ES-I3 (cell line): Measurements from ENCODE around the gene TBX1.

ENCODE experiments used
- H3K36me3 ChIP-seq: 2 replicates; pipeline ENCODE4 v1.6.1; 2013; ENCODE audit warnings: mild to moderate bottlenecking, low read length, control low read depth, moderate library complexity; ENCODE audit not compliant: insufficient read depth
- H3K4me1 ChIP-seq: 2 replicates; pipeline ENCODE4 v1.6.1; 2013; ENCODE audit warnings: mild to moderate bottlenecking, control low read depth, low read length; ENCODE audit not compliant: insufficient read depth
- H3K9ac ChIP-seq: 2 replicates; pipeline ENCODE4 v1.6.1; 2013; ENCODE audit warnings: low read depth, mild to moderate bottlenecking, low read length, moderate library complexity
- H3K9me3 ChIP-seq: 2 replicates; pipeline ENCODE4 v1.6.1; 2013; ENCODE audit warnings: mild to moderate bottlenecking, low read length, moderate library complexity; ENCODE audit not compliant: control insufficient read depth, insufficient read depth

The TBX1 gene

DNA sequence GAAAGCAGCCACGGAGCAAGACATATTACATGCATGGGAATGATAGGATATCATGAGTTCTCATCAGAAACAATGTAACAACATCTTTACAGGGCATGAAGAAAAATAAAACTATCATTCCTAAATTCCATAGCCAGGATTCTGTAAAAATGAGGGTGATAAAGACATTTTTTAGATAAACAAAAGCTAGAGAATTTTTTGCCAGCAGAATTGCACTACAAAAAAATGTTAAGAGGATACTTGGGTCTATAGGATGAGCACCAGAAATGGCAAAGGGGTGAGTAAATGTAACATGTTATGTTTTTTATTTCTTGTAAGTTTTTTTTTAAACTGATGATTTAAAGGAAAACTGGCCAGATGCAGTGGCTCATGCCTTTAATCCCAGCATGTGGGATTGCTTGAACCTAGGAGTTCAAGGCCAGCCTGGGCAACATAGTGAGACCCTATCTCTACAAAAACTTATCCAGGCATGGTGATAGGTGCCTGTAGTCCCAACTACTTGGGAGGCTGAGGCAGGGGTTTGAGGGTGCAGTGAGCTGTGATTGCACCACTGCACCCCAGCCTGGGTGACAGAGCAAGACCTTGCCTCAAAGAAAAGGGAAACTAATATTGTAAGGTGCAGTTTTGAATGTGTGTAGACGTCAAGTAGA is 33.2 kb downstream of the TBX1 start:
- Histone ChIP-seq H3K36me3 (no peaks in the 10 kb centered on the region), H3K9ac (no peak overlapping the region), H3K4me1 (peaks cover 10% of the 10 kb centered on the region; the same call in 1 of the 2 replicates), H3K9me3 (no peaks in the 10 kb centered on the region)

DNA sequence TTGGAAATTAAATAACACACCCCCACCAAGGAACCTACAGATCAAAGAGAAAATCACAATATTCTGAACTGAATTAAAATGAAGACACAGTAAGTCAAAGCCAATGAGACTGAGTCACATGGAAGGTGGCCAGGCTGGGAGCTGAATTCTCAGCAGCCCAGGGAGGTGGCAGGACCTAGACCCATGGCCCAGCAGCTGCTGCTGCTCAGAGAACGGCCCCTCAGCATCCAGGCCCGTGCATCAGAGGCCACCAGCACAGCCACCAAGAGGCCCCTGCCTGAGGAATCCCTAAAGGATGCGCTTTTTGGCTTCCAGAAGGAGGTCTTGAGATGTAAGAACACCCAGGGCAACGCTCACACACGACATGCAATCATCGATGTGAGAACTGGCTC is 35.0 kb downstream of the TBX1 start:
- H3K9me3 ChIP-seq, result no peaks in the 10 kb centered on the region
- no peaks in the 10 kb centered on the region for H3K36me3 ChIP-seq
- no peak overlapping the region for H3K9ac ChIP-seq
- peaks cover 10% of the 10 kb centered on the region; the same call in 1 of the 2 replicates for H3K4me1 ChIP-seq

DNA sequence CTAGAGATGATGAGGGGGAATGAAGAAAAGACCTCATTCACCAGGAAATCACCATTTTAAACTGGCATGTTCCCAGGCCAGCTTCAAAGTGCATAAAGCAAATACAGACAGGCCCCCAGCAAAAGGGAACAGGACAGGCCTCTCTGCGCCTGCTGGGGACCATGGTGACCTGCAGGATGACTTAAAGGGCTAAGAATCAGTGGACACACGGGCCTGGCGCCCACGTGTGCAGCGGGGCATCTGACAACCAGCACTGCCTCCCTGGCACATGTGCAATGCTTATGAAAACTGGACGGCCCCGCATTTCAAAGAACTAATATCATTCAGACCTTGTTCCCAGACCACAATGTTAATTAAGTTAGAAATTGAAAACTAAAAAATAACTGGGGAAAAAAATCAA is 35.6 kb downstream of the TBX1 start:
- H3K4me1 ChIP-seq, result peaks cover 10% of the 10 kb centered on the region; the same call in 1 of the 2 replicates
- H3K9ac ChIP-seq, result no peak overlapping the region
- H3K9me3 ChIP-seq, result no peaks in the 10 kb centered on the region
- H3K36me3 ChIP-seq, result no peaks in the 10 kb centered on the region

DNA sequence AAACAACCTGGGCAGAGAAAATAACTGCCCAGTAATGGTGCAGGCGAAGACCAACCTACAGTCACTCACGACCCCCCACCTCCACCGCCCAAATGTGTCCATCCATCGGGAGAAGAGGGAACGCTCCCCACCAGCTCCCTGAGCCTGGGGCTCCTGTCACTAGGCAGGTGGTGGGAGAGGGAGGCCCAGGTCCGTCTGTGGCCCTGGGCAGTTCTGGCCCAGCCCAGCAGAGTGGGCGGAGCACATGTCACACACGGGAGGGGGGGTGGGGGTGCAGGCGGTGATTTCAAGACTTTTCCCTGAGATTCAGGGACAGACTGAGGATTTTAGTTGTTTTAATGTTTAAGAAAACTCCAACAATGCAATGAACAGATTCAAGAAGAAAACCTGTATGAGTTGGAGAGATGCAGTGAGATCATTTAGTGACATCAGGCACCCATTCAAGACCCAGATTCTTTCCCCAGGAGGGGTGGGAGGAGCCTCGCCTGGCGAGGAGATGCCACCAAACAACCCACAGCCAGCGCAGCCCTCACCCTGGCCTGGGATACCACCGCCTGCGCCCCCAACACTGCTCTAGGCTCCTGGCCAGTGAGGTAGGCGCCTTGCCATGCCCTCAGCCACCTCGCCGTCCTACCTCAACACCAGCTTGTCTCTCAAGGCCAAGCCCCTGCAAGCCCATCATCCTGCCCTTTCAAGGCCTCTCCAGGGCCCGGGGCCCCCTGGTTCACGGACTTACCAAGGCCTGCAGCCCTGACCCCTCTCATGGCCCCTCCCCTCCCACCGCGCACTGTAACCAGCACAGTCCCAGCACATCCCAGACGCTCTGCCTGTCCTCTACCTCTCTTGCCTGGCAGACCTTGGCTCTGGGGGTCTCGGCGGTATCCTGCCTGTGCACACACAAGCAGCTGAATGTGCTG is 36.8 kb downstream of the TBX1 start:
- Histone ChIP-seq H3K9me3 (no peaks in the 10 kb centered on the region), H3K4me1 (peaks cover 10% of the 10 kb centered on the region; the same call in 1 of the 2 replicates), H3K36me3 (no peaks in the 10 kb centered on the region), H3K9ac (no peak overlapping the region)

DNA sequence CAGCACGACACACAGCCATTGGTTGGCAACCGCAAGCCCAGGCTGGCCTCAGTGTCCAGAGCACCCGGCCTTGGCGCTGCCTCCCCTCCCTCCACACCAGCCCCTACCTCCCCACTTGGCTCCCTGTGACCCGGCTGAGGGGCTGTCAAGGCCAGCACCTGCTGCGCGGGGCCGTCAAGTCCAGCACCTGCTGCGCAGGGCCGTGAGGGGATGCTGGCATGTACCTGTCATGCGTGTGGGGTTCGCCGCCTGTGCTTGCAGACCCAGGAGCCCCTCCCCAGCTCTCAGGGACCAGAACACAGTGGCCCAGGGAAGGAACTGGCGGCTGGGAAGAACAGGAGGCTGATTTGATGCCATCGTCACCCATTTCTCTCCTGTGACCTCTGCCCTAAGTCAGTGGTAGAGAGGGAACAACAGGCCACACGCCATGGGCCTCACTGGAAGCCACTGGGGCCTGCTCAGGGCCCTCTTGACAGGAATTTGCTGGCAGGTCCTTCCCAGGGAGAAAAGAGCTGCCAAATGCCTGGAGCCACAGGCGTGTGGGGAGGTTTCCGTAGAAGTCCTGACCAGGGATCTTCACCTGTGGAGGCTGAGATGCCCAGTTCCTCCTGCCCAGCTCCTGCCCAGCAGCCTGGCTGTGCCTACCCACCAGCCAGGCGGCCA is 37.6 kb downstream of the TBX1 start:
- H3K9ac ChIP-seq, result no peak overlapping the region
- peaks cover 10% of the 10 kb centered on the region; the same call in 1 of the 2 replicates for H3K4me1 ChIP-seq
- no peaks in the 10 kb centered on the region for H3K9me3 ChIP-seq
- H3K36me3 ChIP-seq, result no peaks in the 10 kb centered on the region

DNA sequence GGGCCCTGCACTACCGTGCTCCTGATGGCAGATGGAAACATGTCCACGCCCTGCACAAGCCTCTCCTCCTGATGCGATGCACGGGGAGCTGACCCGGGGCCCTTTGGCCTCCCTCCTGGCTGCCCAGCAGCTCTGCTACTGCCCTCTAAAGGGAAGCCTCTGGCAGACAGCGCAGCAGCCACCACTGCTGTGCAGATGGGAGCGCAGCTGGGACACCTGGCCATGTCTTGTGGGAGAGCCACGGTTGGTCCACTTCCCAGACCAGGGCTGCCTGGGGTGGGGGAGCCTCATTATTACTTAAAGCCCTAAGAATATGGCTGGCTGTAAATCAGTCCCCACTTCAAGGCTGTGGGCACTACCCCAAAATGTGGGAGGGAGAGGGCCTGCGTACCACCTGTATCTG is 38.3 kb downstream of the TBX1 start:
- Histone ChIP-seq H3K36me3 (no peaks in the 10 kb centered on the region), H3K9me3 (no peaks in the 10 kb centered on the region), H3K9ac (no peak overlapping the region), H3K4me1 (peaks cover 10% of the 10 kb centered on the region; the same call in 1 of the 2 replicates)

DNA sequence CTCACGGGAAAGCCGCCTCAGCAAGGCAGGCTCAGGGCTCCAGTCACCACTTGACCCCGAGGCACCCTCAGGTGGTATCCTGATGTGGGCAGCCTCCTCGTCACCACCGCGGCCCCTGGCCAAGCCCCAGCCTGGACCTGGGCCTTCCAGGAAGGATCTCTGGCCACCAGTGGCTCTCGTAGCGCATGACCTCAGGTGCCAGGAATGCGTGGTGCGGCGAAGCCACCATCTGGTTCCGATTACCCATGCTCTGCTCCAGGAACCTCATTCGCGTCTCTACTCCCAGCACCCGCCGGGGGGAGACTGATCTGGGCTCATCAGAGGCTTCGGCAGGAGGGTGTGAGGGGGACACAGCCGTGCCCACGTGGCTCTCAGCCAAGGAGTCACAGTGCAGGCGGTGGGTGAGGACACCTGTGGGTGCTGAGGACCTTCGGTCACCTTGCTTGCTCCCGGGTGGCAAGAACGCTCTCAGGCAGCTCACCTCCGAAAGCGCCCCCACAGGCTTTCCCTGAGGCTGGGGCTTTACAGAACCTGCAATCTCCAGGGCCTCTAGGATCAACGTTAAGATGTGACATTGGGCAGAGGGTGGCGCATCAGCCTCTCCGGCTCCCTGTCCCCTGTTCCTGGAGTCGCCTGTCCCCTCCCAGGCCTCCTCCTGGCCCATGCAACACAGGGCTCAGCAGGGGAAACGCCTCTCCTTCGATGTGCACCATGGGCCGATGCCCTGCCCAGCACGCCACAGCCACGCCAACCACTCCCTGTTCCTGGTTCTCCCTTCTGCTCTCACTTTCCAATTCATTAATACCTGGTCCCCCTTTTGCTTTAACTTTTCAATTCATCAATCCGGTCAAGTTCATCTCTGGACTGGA is 39.0 kb downstream of the TBX1 start:
- Histone ChIP-seq H3K9me3 (no peaks in the 10 kb centered on the region), H3K9ac (no peak overlapping the region), H3K36me3 (no peaks in the 10 kb centered on the region), H3K4me1 (peaks cover 10% of the 10 kb centered on the region; the same call in 1 of the 2 replicates)

DNA sequence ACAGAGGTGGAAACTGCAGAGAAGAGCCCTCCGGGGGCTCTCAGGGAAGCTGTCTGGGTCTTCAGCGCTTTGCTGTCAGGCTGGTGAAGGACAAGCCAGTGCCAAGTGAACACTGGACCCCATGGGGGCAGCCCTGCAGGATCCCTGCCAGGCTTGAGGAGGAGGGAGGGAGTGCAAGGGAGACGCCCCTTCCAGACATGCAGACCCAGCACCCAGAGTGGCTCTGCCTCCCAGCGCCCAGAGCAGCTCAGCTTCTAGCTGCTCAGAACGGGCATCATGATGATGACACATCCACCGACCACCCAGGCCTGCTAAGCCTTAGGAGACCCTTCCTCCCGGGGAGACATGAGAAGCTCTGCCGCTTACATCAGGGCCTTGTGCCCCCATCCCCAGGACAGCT is 39.7 kb downstream of the TBX1 start:
- no peaks in the 10 kb centered on the region for H3K36me3 ChIP-seq
- no peak overlapping the region for H3K9ac ChIP-seq
- peaks cover 10% of the 10 kb centered on the region; the same call in 1 of the 2 replicates for H3K4me1 ChIP-seq
- no peaks in the 10 kb centered on the region for H3K9me3 ChIP-seq

DNA sequence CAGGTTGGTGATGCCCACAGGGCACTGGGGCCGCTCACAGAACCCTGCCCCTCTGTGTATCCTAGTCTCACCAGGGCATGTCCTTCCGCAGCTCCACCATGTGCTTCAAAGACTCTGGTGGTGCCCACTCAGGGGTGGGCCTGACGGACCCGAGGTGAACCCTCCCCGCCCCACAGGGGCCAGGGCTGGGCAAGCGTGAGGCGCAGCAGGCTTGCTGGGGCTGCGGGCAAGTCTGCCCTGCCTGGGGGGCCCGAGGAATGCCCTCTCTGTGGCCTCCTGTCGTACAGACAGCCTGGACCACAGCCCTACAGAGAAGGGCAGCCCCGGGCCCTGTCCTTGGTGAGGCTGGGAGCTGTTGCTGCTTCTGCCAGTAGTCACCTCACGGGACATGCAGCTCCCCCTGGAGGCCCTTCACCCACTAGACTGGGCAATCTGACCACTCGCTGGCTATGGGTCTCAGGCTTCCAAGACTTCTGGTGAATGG is 40.2 kb downstream of the TBX1 start:
- H3K9me3 ChIP-seq, result no peaks in the 10 kb centered on the region
- H3K4me1 ChIP-seq, result peaks cover 10% of the 10 kb centered on the region; the same call in 1 of the 2 replicates
- H3K36me3 ChIP-seq, result no peaks in the 10 kb centered on the region

DNA sequence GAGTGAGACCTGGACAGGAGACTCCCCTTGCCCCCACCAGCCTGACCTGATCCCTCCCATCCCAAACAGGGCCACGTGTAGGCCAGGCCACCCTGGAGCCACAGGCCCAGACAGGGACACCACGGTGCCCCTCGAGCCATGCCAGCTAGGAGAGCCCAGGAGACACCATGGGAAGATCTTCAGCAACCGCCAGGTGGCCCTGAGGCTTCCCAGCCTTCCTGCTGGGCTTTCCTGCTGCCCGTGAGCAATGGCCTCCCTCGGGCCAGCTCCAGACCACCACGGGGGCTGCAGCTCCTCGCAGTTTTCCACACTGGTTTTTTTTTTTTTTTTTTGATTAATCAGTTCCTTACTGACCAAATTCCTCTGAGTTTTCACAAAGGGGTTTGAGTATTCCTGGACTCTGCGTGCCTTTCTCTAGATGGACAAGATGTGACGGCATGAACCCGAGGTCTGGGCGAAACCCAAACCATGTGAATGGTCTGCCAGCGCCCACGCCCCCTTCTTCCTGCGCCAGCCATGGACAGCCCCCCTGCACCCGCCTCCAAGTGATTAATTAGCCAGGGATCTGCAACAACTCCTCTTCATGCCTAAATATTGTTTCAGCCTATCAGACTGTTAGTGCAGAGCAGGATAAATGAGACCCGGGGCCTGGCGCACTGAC is 40.9 kb downstream of the TBX1 start:
- Histone ChIP-seq H3K36me3 (no peaks in the 10 kb centered on the region), H3K4me1 (peaks cover 10% of the 10 kb centered on the region; the same call in 1 of the 2 replicates)

More for the DNA sequence above, 40.2 kb downstream of the TBX1 start:
- H3K9ac ChIP-seq, result no peak overlapping the region

DNA sequence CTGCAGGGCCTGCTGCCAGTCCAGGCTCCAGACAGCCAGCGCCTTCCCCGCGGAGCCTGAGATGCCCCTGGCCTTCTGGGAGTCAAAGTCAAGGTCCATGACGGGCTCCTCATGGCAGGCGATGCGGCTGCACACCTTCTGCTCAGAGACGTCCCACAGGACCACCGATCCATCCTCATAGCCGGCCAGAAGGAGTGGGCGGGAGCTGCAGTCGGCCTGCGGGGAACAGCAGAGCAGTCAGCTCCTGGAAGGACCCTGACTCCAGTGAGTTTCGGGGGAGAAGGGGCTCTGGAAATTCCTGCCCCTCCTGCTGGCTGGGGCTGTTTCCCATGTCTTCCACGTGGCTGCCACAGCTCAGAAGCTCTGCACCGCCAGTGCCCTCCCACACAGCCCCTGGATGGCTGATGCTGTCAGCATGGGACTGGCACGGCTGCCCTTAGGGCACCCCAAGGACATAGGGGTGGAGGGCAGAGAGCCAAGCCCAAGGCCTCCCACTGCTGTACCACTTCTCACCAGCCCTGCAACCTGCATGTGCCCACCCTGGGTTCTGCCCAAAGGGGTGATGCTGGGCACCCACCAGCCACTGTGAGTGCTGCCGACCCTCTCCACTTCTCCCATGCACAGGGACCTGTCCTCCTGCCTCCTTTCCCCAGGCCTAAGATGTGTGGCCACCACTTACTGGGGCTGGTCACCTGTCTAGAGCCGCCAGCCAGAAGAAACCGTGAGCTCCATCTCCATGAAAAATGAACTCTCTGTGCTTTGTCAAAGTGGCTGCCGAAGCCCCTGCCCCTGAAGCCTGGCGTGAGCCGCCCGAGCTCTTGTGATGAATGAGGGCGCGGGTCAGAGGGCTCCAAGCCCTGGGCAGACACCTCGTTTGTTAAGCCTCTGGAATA is 41.7 kb downstream of the TBX1 start:
- Histone ChIP-seq H3K9ac (no peak overlapping the region), H3K4me1 (peaks cover 5% of the 10 kb centered on the region; the same call in 1 of the 2 replicates), H3K36me3 (no peaks in the 10 kb centered on the region), H3K9me3 (no peaks in the 10 kb centered on the region)

More for the DNA sequence above, 40.9 kb downstream of the TBX1 start:
- Histone ChIP-seq H3K9me3 (no peaks in the 10 kb centered on the region), H3K9ac (no peak overlapping the region)

DNA sequence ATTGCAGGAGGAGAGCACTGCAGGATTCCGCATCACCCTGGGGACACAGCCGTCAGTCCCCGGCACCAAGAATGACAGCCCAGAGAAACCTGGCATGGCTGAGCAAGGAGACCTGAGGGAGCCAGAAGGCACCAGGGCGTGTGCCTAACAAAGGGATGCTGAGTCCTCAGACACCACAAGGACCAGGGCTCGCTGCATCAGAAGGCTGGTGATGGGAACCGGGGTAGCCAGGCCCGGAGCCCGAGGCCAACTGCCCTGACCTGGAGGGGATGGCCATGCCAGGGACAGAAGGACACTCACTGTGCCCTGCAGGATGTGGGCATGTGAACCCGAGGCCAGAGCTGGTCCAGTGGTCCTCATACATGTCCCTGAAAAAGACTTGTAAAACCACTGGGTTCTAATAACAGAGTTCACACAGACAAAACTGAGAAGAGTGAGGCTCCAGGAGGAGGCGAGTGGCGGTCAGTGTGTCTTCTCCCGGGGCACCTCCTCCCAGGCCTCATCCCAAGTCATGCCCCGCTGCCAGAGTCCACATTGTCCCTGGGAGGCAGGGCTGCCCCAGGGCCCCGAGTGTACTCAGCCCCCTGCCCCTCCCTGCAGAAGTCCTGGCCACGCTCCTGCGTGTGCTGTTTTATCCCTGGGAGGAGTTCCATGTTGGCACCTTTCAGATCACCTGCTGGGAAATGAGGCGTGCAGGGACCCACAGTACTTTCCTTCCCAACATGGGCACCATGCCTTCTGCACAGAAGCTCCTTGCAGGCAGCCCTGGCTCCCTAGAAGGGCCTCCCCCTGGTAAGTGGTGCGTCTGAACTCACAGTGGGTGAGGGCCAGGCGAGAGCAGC is 42.5 kb downstream of the TBX1 start:
- Histone ChIP-seq H3K9ac (no peak overlapping the region), H3K9me3 (no peaks in the 10 kb centered on the region), H3K36me3 (no peaks in the 10 kb centered on the region), H3K4me1 (no peaks in the 10 kb centered on the region)
